ENCODE data around the gene KIAA1217.

KIAA1217 gene

GRCh38 chr10:24455447-24455846 lies 246.5 kb downstream of the KIAA1217 start:
- Histone ChIP-seq H3K27ac (ENCODE audit: low read length) (no peak overlapping the region), H3K4me3 (ENCODE audit: low read depth in 1 of 2, low read length in 2 of 2) (no peak overlapping the region), H3K4me2 (ENCODE audit: insufficient read depth, low read length) (no peak overlapping the region), H3K36me3 (ENCODE audit: insufficient read depth, low read length) (no peaks in the 10 kb centered on the region), H2AFZ (ENCODE audit: low read depth, low read length) (no peak overlapping the region), H3K9ac (ENCODE audit: low read depth, low read length) (no peak overlapping the region), H4K20me1 (ENCODE audit: insufficient read depth, low read length) (no peaks in the 10 kb centered on the region), H3K79me2 (ENCODE audit: insufficient read depth, low read length) (no peaks in the 10 kb centered on the region), H3K27me3 (ENCODE audit: insufficient read depth, low read length, poor library complexity) (no peaks in the 10 kb centered on the region), H3K9me3 (ENCODE audit: insufficient read depth, low read length, severe bottlenecking) (no peaks in the 10 kb centered on the region), H3K4me1 (ENCODE audit: insufficient read depth, low read length) (peaks cover 10% of the 10 kb centered on the region)
- TF ChIP-seq CTCF (IDR thresholded peaks at IDR 0.05; ENCODE audit: borderline replicate concordance, extremely low read depth, low read length, poor library complexity, severe bottlenecking) = no peak
- no peak for TF ChIP-seq EZH2 (IDR thresholded peaks at IDR 0.05; ENCODE audit: borderline replicate concordance, low read depth, low read length, severe bottlenecking)
- ATAC-seq (ENCODE audit: insufficient read depth, low read depth) (no peak), DNase-seq (no peak)

- no peak for DNase-seq
- Histone ChIP-seq H3K27ac (ENCODE audit: low read length) (no peak overlapping the region), H3K79me2 (ENCODE audit: insufficient read depth, low read length) (no peaks in the 10 kb centered on the region), H3K4me1 (ENCODE audit: insufficient read depth, low read length) (peaks cover 5% of the 10 kb centered on the region), H3K4me3 (ENCODE audit: low read depth in 1 of 2, low read length in 2 of 2) (no peak overlapping the region), H3K9me3 (ENCODE audit: insufficient read depth, low read length, severe bottlenecking) (no peaks in the 10 kb centered on the region), H4K20me1 (ENCODE audit: insufficient read depth, low read length) (no peaks in the 10 kb centered on the region), H3K36me3 (ENCODE audit: insufficient read depth, low read length) (no peaks in the 10 kb centered on the region), H3K9ac (ENCODE audit: low read depth, low read length) (no peak overlapping the region), H2AFZ (ENCODE audit: low read depth, low read length) (no peak overlapping the region), H3K4me2 (ENCODE audit: insufficient read depth, low read length) (no peak overlapping the region), H3K27me3 (ENCODE audit: insufficient read depth, low read length, poor library complexity) (no peaks in the 10 kb centered on the region)
- no peak for ATAC-seq (ENCODE audit: insufficient read depth, low read depth)
- TF ChIP-seq EZH2 (IDR thresholded peaks at IDR 0.05; ENCODE audit: borderline replicate concordance, low read depth, low read length, severe bottlenecking) (no peak), CTCF (IDR thresholded peaks at IDR 0.05; ENCODE audit: borderline replicate concordance, extremely low read depth, low read length, poor library complexity, severe bottlenecking) (no peak)
Measured at GRCh38 chr10:24456322-24456721, 247.4 kb downstream of the KIAA1217 start.

- no peak overlapping the region for H2AFZ ChIP-seq (ENCODE audit: low read depth, low read length)
- H3K27me3 ChIP-seq (ENCODE audit: insufficient read depth, low read length, poor library complexity) = no peaks in the 10 kb centered on the region
- no peaks in the 10 kb centered on the region for H4K20me1 ChIP-seq (ENCODE audit: insufficient read depth, low read length)
- TF ChIP-seq CTCF (IDR thresholded peaks at IDR 0.05; ENCODE audit: borderline replicate concordance, extremely low read depth, low read length, poor library complexity, severe bottlenecking) = no peak
- no peak for TF ChIP-seq EZH2 (IDR thresholded peaks at IDR 0.05; ENCODE audit: borderline replicate concordance, low read depth, low read length, severe bottlenecking)
- ATAC-seq (ENCODE audit: insufficient read depth, low read depth) (no peak), DNase-seq (no peak)
- no peaks in the 10 kb centered on the region for H3K79me2 ChIP-seq (ENCODE audit: insufficient read depth, low read length)
- no peaks in the 10 kb centered on the region for H3K9me3 ChIP-seq (ENCODE audit: insufficient read depth, low read length, severe bottlenecking)
- no peaks in the 10 kb centered on the region for H3K4me1 ChIP-seq (ENCODE audit: insufficient read depth, low read length)
- H3K36me3 ChIP-seq (ENCODE audit: insufficient read depth, low read length) = no peaks in the 10 kb centered on the region
- H3K27ac ChIP-seq (ENCODE audit: low read length) = no peak overlapping the region
- no peak overlapping the region for H3K9ac ChIP-seq (ENCODE audit: low read depth, low read length)
- H3K4me3 ChIP-seq (ENCODE audit: low read depth in 1 of 2, low read length in 2 of 2) = no peak overlapping the region
- H3K4me2 ChIP-seq (ENCODE audit: insufficient read depth, low read length) = no peak overlapping the region
Measured at GRCh38 chr10:24457661-24458318, 248.9 kb downstream of the KIAA1217 start.
